AG08396 (cell line): Measurements from ENCODE around the gene NUP42.

Source experiments
- DNase-seq: peaks from one replicate; pipeline ENCODE4 v3.0.0; 2012; ENCODE audit warnings: low spot score, mixed read lengths

The NUP42 gene

DNA sequence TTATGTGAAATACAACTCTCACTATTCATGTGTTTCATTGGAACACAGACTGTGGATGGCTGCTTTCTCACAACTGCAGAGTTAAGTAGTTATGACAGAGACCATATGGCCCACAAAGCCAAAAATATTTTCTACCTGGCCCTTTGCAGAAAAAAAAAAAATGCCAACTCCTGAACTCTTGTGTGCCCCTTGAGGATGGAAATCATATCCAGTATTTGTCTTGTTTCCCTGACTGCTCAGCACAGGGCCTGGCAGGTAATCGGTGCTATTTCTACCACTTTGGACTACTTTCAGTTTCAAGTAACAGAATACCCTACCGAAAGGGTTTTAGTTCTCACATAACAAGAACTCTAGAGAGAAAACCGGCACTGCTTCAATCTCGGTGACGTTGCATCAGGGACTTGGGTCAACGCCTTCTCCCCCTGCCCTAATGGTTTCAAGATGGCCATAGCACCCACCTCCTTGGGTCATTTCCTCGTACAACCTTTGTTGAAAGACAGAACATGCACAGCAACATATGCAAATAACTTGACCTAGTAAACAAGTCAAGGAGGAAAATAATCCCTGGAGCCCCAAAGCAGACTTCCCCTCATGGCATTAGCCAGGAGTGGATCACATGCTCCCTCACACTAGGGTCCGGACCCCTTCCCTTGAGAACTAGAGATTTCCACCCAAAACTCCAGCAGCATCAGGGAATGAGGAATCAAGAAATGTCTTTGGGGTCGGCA is 52.9 kb downstream of the NUP42 start:
- DNase-seq: no peak

DNA sequence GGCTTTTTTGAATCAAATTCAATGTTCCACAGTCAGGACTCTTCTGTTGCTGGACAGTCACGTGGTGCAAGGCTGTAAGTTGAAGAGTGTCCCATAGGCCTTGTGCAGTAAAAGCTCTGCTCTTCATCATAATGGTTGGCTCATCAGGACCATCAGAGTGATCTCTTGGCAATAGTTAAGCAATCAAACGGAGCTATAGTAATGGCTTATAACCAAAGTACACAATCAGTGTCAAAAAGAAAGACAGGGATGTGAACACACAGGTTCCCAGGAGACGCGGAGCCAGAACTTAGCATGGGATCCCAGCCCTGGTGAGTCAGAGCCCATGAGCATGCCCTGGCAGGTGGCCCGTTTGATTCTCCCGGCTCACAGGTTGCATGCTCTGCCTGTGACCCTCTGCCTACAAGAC is 54.0 kb downstream of the NUP42 start:
- no peak for DNase-seq

DNA sequence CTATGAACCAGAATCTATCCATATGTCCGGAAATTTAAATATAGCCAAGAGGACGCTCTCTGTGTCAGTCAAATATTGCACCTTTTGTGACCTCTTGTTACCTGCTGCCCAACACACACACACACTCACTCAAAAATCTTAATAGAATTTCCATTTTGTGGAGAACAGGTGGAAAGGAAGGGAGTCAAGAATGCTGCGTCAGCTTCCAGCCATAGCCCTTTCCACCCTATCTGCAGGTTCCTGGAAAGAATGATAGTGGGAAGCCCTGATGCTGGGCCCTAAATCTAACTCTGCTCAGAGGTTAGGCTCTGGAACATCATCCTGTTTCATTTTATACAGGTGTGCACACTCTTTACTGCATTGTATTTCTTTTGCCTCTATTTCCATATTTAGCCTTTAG is 55.2 kb downstream of the NUP42 start:
- no peak for DNase-seq

DNA sequence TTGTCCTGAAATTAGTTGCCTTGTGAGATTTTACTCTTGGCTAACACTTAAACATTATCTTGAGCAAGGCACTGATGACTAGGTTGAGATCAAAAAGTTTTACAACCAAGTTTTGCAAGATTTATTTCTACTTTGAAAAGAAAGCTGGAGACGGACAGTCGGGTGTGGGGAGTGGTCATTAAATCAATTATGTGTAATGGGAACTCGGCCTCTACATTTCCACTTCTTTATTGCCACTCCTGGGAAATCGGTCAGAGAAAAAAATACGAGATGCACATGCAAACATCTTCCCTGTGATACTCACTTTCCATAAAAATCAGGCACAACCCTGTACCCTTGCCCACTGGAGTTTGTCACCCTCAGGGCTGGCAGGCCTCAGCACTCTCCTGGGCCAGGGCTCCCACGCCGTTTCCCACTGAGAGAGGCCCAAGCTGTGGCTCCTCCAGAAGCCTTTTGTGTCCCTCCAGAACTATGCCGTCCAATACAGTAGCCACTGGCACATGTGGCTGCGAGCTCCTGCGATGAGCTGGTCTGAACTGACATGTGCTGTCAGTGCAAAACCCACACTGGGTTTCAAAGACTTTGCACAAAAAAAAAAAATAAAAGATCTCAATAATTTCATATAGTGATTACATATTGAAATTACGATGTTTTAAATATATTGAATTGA is 57.3 kb downstream of the NUP42 start:
- no peak for DNase-seq

DNA sequence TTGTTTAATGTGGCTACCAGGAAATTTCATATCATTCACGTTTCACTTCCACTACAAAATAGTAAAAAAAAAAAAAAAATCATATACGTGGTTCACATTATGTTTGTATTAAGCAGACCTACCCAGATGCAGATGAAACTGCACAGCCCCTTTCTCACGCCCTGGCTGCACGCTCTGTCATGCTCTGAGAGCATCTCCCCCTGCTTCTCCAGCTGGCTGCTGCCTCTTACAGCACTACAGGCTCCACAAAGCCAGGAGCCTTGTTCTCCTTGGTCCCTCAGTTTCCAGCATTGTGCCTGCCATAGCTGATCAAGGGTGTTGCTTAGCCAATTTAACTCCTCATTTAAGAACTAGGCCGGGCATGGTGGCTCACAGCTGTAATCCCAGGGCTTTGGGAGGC is 57.9 kb downstream of the NUP42 start:
- no peak for DNase-seq

DNA sequence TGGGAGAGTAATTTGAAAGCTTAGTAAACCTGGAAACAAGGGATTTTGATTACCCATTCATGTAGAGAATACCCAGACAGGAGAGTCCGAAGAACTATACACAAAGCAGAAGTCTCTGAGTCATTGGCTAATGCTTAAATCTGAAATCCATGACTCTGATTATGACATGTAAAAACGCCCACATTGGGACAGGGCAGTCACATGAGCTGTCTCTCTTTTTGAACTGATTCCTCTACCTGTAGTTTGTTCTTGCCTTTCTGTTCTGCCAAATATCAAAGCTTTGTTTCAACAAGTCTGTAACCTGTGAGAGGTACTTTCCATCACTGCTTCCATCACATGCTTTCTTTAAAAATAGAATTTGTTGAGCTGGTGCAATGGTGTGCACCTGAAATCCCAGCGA is 60.5 kb downstream of the NUP42 start:
- no peak for DNase-seq

DNA sequence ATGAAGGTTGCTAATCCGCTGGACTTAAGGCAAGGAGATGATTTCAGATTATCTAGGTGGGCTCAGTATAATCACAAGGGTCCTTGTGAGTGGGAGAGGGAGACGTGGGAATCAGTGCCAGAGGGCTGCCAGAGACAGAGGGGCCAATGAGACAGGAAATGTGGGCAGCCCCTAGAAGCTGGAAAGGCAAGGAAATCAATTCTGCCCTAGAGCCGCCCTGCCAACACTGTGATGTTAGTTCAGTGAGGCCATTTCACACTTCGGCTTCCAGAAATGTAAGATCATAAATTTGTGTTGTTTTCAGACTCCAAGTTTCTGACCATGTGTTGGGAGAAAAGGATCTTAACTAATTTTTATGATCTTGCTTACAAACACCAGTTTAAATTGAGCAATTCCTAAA is 61.1 kb downstream of the NUP42 start:
- no peak for DNase-seq

DNA sequence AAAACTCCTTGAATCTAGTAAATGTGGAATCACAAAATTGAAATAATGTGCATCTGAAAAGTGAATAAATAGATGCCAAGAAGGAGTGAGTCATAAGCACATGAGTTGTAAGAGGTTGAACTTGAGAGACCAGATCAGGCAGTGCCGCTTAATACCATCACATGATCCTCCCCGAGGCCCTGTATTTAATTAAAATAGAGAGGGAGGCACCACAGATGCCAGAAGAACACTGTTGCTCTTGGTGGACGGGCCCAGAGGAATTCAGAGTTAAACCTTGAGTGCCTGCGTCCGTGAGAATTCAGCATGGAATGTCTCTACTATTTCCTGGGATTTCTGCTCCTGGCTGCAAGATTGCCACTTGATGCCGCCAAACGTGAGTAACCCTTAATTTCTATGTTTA is 64.7 kb downstream of the NUP42 start, which contains the start of gene GPNMB:
Gene GPNMB, plus strand, starts transcription at position 221 of the 400 bp plus-strand sequence. Its CDS starts 83 bp downstream, at position 304.
- DNase-seq: peak; percentile 80

DNA sequence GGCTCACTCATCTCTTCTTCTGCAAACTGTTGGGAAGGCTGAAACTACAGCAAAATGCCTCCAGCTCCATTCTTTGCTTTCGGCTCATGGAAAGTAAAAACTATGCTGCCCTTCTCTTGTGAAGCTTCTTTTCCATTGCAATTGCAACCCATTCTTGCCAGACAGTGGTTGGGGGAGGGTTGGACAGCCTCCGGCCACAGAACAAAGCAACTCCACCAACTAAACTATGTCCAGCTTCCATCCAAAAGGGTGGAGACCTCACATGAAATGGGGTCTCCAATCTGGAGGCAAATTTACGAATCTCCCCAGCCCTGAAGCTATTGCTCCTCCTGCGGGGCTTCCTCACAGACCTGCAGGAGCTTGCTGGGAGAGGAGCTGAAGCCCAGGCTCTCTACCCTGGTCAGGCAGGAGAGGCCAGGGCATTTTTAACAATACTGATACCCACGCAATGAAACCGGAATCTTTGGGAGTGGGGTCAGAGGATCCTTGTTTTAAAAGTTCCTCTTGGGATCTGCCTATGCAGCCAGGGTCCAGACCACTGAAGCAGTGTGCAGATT is 65.3 kb downstream of the NUP42 start:
- peak; percentile 30 for DNase-seq

DNA sequence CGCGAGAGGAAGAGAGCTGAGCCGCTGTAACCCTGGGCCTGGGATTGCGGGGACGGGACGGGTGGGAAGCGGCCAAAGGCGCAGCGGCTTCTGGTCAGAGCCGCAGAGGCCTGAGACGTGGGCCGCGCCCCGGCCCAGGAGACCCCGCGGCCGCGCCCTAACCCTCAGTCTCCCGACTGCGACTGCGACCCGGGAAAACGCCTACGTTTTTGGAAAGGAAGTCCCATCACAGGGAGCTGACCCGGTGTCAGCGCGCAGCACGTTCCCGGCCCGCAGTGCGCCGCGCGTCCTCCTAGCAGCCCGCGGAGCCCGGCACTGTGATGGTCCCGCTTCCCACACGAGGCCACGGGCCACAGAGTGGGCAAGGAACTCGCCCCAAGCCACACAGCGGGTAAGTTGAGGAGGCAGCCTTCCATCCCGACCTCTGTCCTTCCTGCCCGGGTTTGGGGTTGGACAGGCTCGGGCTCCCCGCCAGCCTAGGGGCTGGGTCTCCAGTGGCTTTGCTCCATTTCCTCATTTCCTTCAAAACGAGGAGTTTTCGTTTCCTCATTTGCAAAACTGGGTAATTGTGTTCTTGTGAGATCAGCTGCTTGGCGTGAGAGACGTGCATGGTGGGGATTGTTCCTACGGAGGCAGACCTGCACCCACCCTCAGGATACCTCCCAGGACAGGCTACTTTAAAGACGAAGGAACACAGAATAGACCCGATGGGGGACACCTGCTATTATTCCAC is 65.9 kb downstream of the NUP42 start:
- DNase-seq: peak; percentile 53

DNA sequence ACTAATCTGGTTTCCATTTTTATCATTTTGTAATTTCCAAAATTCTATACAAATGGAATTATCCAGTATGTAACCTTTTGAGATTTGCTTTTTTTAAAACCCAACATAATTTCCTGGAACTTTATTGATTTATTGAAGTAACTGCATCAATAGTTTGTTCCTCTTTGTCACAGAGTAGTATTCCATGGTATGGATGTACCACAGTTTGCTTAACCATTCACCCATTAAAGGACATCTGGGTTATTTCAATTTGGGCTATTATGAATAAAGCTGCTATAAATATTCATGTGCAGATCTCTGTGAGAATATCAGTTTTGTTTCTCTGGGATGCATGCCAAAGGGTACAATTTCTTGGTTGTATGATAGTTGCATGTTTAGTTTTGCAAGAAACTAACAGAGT is 67.6 kb downstream of the NUP42 start:
- no peak for DNase-seq
